WTC11 (cell line): ENCODE results near the gene PDE6B. TPM values are rescaled to one million over a fixed set of nuclear protein-coding genes. Genes with fewer than 3 reads are reported as not detected.

Experiments
- ATAC-seq: fragments of 200-7000 bp; cut with Tn5 transposase; 2 replicates; pipeline ENCODE4 v1.10.0; 2021; ENCODE audit warnings: mild to moderate bottlenecking, moderate library complexity
- CTCF ChIA-PET: fragments of 300-600 bp; sonication (Branson Sonifier 250); formaldehyde crosslinking; loops from one replicate; lab custom pipeline; 2021; ENCODE audit warnings: antibody characterized with exemption; lab: Charles Lee
- POLR2A ChIA-PET: fragments of 350-600 bp; sonication (Branson Sonifier 250); formaldehyde crosslinking; loops from one replicate; lab custom pipeline; 2021; ENCODE audit warnings: antibody characterized with exemption; lab: Charles Lee
- DNase-seq: peaks from one replicate; pipeline ENCODE4 v3.0.0; 2021; ENCODE audit warnings: low spot score
- H3K27ac Mint-ChIP-seq: 2 replicates; pipeline ENCODE4 v1.8.0; 2021; ENCODE audit warnings: mixed read lengths
- H3K27me3 Mint-ChIP-seq: 2 replicates; pipeline ENCODE4 v1.8.0; 2021; ENCODE audit warnings: low read depth, mild to moderate bottlenecking, moderate library complexity, mixed read lengths
- H3K36me3 Mint-ChIP-seq: 2 replicates; pipeline ENCODE4 v1.8.0; 2021; ENCODE audit warnings: mixed read lengths
- H3K4me1 Mint-ChIP-seq: 2 replicates; pipeline ENCODE4 v1.8.0; 2022; ENCODE audit warnings: mixed read lengths
- H3K4me3 Mint-ChIP-seq: 2 replicates; pipeline ENCODE4 v1.8.0; 2021; ENCODE audit warnings: mild to moderate bottlenecking, moderate library complexity, mixed read lengths
- H3K9me3 Mint-ChIP-seq: 2 replicates; pipeline ENCODE4 v1.8.0; 2021; ENCODE audit warnings: mixed read lengths
- ATF1 ChIP-seq: sonication (generic); formaldehyde crosslinking; IDR thresholded peaks from 2 replicates; pipeline ENCODE4 v1.8.1; 2023; ENCODE audit warnings: mild to moderate bottlenecking, moderate library complexity, missing genetic modification reagents
- CBFB ChIP-seq: sonication (generic); formaldehyde crosslinking; IDR thresholded peaks from 2 replicates; pipeline ENCODE4 v1.8.1; 2022; ENCODE audit warnings: mild to moderate bottlenecking, low read depth, missing genetic modification reagents
- FOXP1 ChIP-seq: sonication (generic); formaldehyde crosslinking; IDR thresholded peaks from 2 replicates; pipeline ENCODE4 v1.8.0; 2022; ENCODE audit warnings: missing genetic modification reagents, mild to moderate bottlenecking, moderate library complexity, borderline replicate concordance
- GTF2I ChIP-seq: fragments of 250-450 bp; sonication (Bioruptor Pico); conservative IDR thresholded peaks from 2 replicates; pipeline ENCODE4 v1.4.0; 2021; ENCODE audit warnings: mild to moderate bottlenecking
- HMGA2 ChIP-seq: fragments of 250-450 bp; sonication (Bioruptor Pico); IDR thresholded peaks from 2 replicates; pipeline ENCODE4 v1.4.0; 2021; ENCODE audit warnings: mild to moderate bottlenecking, moderate library complexity
- IRF2 ChIP-seq: sonication (generic); formaldehyde crosslinking; IDR thresholded peaks from 2 replicates; pipeline ENCODE4 v1.8.0; 2022; ENCODE audit warnings: low read depth, missing genetic modification reagents, borderline replicate concordance
- JUN ChIP-seq: sonication (generic); formaldehyde crosslinking; IDR thresholded peaks from 2 replicates; pipeline ENCODE4 v1.8.0; 2023; ENCODE audit warnings: mild to moderate bottlenecking, missing genetic modification reagents
- KAT7 ChIP-seq: sonication (generic); formaldehyde crosslinking; IDR thresholded peaks from 2 replicates; pipeline ENCODE4 v1.8.1; 2023; ENCODE audit warnings: missing genetic modification reagents, mild to moderate bottlenecking, borderline replicate concordance
- NR2C2 ChIP-seq: sonication (generic); formaldehyde crosslinking; IDR thresholded peaks from 2 replicates; pipeline ENCODE4 v1.8.0; 2022; ENCODE audit warnings: mild to moderate bottlenecking, missing genetic modification reagents
- PRRX2 ChIP-seq: fragments of 250-450 bp; sonication (Bioruptor Pico); IDR thresholded peaks from 2 replicates; pipeline ENCODE4 v1.8.0; 2021; ENCODE audit warnings: mild to moderate bottlenecking
- RELA ChIP-seq: sonication (generic); formaldehyde crosslinking; IDR thresholded peaks from 2 replicates; pipeline ENCODE4 v1.8.1; 2022; ENCODE audit warnings: missing genetic modification reagents, mild to moderate bottlenecking, borderline replicate concordance
- SOX15 ChIP-seq: fragments of 250-450 bp; sonication (Bioruptor Pico); IDR thresholded peaks from 2 replicates; pipeline ENCODE4 v1.9.0; 2021; ENCODE audit warnings: mild to moderate bottlenecking
- TEAD1 ChIP-seq: sonication (generic); formaldehyde crosslinking; IDR thresholded peaks from 2 replicates; pipeline ENCODE4 v1.8.0; 2022; ENCODE audit warnings: mild to moderate bottlenecking, missing genetic modification reagents
- TP53 ChIP-seq: sonication (generic); formaldehyde crosslinking; IDR thresholded peaks from 2 replicates; pipeline ENCODE4 v1.8.1; 2023; ENCODE audit warnings: mild to moderate bottlenecking, missing genetic modification reagents
- ZNF121 ChIP-seq: sonication (generic); formaldehyde crosslinking; IDR thresholded peaks from 2 replicates; pipeline ENCODE4 v1.8.0; 2023; ENCODE audit warnings: missing genetic modification reagents
- ZNF138 ChIP-seq: sonication (generic); formaldehyde crosslinking; conservative IDR thresholded peaks from 2 replicates; pipeline ENCODE4 v1.8.1; 2022; ENCODE audit warnings: mild to moderate bottlenecking, moderate library complexity, missing genetic modification reagents
- ZNF219 ChIP-seq: sonication (generic); formaldehyde crosslinking; IDR thresholded peaks from 2 replicates; pipeline ENCODE4 v1.8.0; 2023; ENCODE audit warnings: missing genetic modification reagents, mild to moderate bottlenecking, borderline replicate concordance
- ZNF317 ChIP-seq: sonication (generic); formaldehyde crosslinking; IDR thresholded peaks from 2 replicates; pipeline ENCODE4 v1.8.1; 2023; ENCODE audit warnings: low read depth, mild to moderate bottlenecking, moderate library complexity, missing genetic modification reagents, borderline replicate concordance
- ZNF416 ChIP-seq: fragments of 250-450 bp; sonication (Bioruptor Pico); IDR thresholded peaks from 2 replicates; pipeline ENCODE4 v1.9.0; 2021; ENCODE audit warnings: mild to moderate bottlenecking, inconsistent platforms
- total RNA-seq: library from RNA; stranded (reverse); gene quantifications from 3 replicates; pipeline ENCODE4 v1.2.3, GENCODE V29; 2021
- TF ChIP-seq, protein P1 (sequence below): sonication (generic); formaldehyde crosslinking; IDR thresholded peaks from 2 replicates; pipeline ENCODE4 v1.8.0; 2022; ENCODE audit warnings: mild to moderate bottlenecking, missing genetic modification reagents
- TF ChIP-seq, protein P2 (sequence below): fragments of 250-450 bp; sonication (Bioruptor Pico); IDR thresholded peaks from 2 replicates; pipeline ENCODE4 v2.1.2; 2022; ENCODE audit warnings: mild to moderate bottlenecking, moderate library complexity
- TF ChIP-seq, protein P3 (sequence below): sonication (generic); formaldehyde crosslinking; IDR thresholded peaks from 2 replicates; pipeline ENCODE4 v1.8.0; 2022; ENCODE audit warnings: missing genetic modification reagents
- TF ChIP-seq, protein P4 (sequence below): sonication (generic); formaldehyde crosslinking; IDR thresholded peaks from 2 replicates; pipeline ENCODE4 v1.8.0; 2023; ENCODE audit warnings: missing genetic modification reagents
- TF ChIP-seq, protein P5 (sequence below): sonication (generic); formaldehyde crosslinking; IDR thresholded peaks from 2 replicates; pipeline ENCODE4 v1.8.1; 2022; ENCODE audit warnings: low read depth, missing genetic modification reagents, borderline replicate concordance

Gene PDE6B
- total RNA-seq, 1 experiment from 2014 or later = 7.1 TPM

DNA sequence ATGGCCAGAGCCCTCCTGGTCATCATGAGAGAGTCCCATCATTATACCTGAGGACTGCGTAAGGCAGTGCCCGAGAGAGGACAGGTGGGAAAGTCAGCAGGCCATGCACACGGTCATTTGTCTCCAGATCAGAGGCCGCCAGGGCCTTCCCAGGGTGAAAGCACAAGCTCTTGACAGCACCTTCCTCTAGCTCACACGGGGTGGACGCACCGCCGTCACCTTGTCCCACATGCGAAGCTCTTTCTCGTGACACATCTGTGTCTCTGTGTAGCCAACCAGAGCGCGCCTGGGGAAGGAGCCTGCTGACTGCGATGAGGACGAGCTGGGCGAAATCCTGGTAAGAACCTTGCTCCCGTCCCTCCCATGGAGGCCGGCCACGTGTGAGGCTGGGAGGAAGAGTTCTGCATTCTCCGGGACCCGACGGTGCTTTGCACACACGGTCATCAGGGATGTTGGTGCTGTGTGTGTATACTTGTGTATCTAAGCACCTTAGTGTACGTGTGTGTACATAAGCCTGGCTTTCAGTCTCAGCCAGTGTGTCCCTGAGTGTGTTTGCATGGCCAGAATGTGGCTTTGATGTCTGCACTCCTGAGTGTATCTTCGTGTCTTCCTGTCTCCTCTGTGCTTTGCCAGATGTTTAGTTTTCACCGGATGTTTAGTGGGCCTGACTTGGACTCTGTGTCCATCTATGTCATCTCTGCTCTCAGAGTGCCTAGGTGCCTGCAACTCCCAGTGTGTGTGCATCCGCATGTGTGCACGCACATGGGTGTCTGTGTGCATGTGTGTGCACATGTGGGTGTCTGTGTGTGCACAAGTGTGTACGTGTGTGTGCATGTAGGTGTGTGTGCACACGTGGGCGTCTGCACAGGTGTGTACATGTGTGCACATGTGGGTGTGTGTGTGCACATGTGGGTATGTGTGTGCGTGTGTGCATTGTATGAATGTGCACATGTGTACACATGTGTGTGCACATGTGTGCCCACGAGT lies 33.6 kb downstream of the PDE6B start (continued):
- TF ChIP-seq HMGA2 (CRISPR knock-in tag) = no peak

DNA sequence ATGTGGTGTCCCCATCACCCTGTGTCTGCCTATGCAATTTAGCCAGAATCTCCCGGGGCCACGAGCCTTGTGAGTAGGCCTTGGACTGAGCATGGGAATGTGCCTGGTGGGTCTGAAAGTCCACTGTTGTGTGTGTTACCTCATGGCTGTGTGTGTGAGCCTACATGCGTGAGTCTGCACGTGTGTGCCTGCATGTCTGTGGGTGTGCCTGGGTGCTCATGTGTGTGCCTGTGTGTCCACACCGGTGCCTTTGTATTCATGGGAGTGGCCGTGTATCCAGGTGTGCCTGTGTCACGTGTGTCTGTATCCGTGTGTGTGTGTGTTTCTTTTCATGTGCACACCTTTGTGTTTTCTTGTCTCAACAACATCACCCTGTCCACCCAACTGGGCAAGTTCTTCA lies 34.5 kb downstream of the PDE6B start:
- peaks cover 4% of the 10 kb centered on the region for H3K36me3 Mint-ChIP-seq
- DNase-seq = no peak
- CTCF ChIA-PET = no interaction called here
- TF ChIP-seq ATF1 (CRISPR knock-in tag) (no peak), ZNF121 (CRISPR knock-in tag) (no peak), ZNF138 (CRISPR knock-in tag) (no peak), GTF2I (CRISPR knock-in tag) (no peak), ZNF416 (CRISPR knock-in tag) (no peak), TEAD1 (CRISPR knock-in tag) (no peak), TP53 (CRISPR knock-in tag) (no peak), CBFB (CRISPR knock-in tag) (no peak), JUN (CRISPR knock-in tag) (no peak), RELA (CRISPR knock-in tag) (no peak), FOXP1 (no peak), PRRX2 (no peak), KAT7 (no peak), NR2C2 (no peak), ZNF219 (CRISPR knock-in tag) (no peak)
- TF ChIP-seq, protein P1, sequence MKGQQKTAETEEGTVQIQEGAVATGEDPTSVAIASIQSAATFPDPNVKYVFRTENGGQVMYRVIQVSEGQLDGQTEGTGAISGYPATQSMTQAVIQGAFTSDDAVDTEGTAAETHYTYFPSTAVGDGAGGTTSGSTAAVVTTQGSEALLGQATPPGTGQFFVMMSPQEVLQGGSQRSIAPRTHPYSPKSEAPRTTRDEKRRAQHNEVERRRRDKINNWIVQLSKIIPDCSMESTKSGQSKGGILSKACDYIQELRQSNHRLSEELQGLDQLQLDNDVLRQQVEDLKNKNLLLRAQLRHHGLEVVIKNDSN (CRISPR knock-in tag) = no peak
- TF ChIP-seq, protein P2, sequence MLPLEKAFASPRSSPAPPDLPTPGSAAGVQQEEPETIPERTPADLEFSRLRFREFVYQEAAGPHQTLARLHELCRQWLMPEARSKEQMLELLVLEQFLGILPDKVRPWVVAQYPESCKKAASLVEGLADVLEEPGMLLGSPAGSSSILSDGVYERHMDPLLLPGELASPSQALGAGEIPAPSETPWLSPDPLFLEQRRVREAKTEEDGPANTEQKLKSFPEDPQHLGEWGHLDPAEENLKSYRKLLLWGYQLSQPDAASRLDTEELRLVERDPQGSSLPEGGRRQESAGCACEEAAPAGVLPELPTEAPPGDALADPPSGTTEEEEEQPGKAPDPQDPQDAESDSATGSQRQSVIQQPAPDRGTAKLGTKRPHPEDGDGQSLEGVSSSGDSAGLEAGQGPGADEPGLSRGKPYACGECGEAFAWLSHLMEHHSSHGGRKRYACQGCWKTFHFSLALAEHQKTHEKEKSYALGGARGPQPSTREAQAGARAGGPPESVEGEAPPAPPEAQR (CRISPR knock-in tag) = no peak
- TF ChIP-seq, protein P3, sequence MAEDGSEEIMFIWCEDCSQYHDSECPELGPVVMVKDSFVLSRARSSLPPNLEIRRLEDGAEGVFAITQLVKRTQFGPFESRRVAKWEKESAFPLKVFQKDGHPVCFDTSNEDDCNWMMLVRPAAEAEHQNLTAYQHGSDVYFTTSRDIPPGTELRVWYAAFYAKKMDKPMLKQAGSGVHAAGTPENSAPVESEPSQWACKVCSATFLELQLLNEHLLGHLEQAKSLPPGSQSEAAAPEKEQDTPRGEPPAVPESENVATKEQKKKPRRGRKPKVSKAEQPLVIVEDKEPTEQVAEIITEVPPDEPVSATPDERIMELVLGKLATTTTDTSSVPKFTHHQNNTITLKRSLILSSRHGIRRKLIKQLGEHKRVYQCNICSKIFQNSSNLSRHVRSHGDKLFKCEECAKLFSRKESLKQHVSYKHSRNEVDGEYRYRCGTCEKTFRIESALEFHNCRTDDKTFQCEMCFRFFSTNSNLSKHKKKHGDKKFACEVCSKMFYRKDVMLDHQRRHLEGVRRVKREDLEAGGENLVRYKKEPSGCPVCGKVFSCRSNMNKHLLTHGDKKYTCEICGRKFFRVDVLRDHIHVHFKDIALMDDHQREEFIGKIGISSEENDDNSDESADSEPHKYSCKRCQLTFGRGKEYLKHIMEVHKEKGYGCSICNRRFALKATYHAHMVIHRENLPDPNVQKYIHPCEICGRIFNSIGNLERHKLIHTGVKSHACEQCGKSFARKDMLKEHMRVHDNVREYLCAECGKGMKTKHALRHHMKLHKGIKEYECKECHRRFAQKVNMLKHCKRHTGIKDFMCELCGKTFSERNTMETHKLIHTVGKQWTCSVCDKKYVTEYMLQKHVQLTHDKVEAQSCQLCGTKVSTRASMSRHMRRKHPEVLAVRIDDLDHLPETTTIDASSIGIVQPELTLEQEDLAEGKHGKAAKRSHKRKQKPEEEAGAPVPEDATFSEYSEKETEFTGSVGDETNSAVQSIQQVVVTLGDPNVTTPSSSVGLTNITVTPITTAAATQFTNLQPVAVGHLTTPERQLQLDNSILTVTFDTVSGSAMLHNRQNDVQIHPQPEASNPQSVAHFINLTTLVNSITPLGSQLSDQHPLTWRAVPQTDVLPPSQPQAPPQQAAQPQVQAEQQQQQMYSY (CRISPR knock-in tag) = no peak
- TF ChIP-seq, all 79 proteins: peak for 0
- Mint-ChIP-seq H3K27me3 (0 out of 2 replicates have a peak, but pooled peaks cover 3% of the 10 kb centered on the region), H3K4me1 (peaks cover 3% of the 10 kb centered on the region), H3K27ac (no peak overlapping the region; the same call in 1 of the 2 replicates), H3K9me3 (peaks cover 9% of the 10 kb centered on the region; the same call in 1 of the 2 replicates), H3K4me3 (no peak overlapping the region)
- no peak for ATAC-seq
- POLR2A ChIA-PET = no interaction called here

DNA sequence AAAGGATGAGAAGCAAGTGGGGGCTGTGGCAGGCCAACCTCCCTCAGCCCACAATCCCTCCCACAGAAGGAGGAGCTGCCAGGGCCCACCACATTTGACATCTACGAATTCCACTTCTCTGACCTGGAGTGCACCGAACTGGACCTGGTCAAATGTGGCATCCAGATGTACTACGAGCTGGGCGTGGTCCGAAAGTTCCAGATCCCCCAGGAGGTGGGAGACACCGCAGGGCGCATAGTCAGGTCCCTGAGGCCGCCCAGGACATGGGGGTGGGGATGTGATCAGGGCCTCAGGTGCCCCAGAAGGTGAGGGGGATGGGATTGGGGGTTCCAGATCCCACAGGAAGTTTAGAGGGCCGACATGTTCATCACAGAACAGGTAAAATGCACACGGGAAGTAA lies 35.0 kb downstream of the PDE6B start:
- DNase-seq (no peak), ATAC-seq (no peak)
- peaks cover 9% of the 10 kb centered on the region; the same call in 1 of the 2 replicates for H3K9me3 Mint-ChIP-seq
- peaks cover 3% of the 10 kb centered on the region for H3K4me1 Mint-ChIP-seq
- CTCF ChIA-PET = no interaction called here
- no peak overlapping the region for H3K27ac Mint-ChIP-seq
- H3K27me3 Mint-ChIP-seq = 0 out of 2 replicates have a peak, but pooled peaks cover 3% of the 10 kb centered on the region
- H3K36me3 Mint-ChIP-seq = peaks cover 4% of the 10 kb centered on the region
- H3K4me3 Mint-ChIP-seq = no peak overlapping the region
- TF ChIP-seq ZNF317 (CRISPR knock-in tag) (no peak), SOX15 (no peak), IRF2 (CRISPR knock-in tag) (no peak)
- TF ChIP-seq, protein P4, sequence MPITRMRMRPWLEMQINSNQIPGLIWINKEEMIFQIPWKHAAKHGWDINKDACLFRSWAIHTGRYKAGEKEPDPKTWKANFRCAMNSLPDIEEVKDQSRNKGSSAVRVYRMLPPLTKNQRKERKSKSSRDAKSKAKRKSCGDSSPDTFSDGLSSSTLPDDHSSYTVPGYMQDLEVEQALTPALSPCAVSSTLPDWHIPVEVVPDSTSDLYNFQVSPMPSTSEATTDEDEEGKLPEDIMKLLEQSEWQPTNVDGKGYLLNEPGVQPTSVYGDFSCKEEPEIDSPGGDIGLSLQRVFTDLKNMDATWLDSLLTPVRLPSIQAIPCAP = no peak
- TF ChIP-seq, protein P5, sequence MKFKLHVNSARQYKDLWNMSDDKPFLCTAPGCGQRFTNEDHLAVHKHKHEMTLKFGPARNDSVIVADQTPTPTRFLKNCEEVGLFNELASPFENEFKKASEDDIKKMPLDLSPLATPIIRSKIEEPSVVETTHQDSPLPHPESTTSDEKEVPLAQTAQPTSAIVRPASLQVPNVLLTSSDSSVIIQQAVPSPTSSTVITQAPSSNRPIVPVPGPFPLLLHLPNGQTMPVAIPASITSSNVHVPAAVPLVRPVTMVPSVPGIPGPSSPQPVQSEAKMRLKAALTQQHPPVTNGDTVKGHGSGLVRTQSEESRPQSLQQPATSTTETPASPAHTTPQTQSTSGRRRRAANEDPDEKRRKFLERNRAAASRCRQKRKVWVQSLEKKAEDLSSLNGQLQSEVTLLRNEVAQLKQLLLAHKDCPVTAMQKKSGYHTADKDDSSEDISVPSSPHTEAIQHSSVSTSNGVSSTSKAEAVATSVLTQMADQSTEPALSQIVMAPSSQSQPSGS (CRISPR knock-in tag) = no peak
- POLR2A ChIA-PET = no interaction called here
